HG03135 (cell line): Measurements from ENCODE around the gene IFNAR2.

ENCODE experiments used
- ATAC-seq: cut with Tn5 transposase; IDR thresholded peaks from one replicate; pipeline ENCODE4 v1.9.1; 2021; ENCODE audit warnings: mild to moderate bottlenecking, moderate library complexity; ENCODE audit not compliant: unreplicated experiment

The IFNAR2 gene

DNA sequence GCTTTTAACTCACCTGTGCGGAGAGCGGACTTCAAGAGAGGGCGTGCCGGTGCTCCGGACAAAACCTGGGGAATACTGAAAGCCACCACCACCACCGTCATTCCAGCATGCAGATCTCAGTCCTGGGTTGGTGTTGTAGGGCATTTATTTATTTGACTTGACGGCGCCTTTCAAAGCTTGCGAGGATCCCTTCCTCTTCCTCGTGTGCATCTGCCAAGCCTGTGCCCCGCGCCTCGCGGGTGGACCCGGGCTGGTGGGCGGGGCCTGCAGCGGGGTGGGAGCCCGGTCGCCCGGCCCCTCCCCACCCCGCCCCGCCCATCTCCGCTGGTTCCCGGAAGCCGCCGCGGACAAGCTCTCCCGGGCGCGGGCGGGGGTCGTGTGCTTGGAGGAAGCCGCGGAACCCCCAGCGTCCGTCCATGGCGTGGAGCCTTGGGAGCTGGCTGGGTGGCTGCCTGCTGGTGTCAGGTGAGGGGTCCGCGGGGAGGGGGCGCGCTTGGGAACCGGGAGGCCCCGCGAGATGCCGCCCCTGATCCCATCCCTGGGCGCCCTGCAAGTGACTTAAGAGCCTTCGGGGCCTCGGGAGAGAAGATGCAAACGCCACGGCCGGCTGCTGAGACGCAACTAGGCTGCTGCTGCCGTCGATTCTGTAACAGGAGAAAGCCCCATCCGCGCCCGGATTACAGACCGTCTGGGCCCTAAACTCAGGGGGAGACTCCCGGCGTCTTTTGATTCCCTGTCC is 36.5 kb downstream of the IFNAR2 start, which contains the start of gene IL10RB:
Gene IL10RB, plus strand, starts transcription at position 318 of the 739 bp plus-strand sequence. Its CDS starts 99 bp downstream, at position 417.
- peak; percentile 38 for ATAC-seq

DNA sequence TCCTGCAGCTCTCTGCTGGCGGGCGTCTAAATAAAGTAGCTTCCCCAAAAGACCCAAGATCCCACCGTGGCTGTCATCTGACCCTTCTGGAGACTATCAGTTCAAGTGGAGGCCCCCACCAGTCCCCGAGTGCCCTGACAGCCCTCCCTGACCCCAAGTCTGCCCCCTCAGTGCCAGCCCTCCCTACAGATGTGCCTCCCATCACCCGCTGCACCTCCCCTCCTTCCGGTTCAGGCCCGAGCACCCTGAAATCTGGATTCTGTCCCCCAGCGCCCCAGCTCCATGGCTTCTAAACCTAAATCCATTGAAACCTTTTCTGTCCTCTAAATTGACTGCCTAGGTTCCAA is 37.0 kb downstream of the IFNAR2 start:
- ATAC-seq = no peak

DNA sequence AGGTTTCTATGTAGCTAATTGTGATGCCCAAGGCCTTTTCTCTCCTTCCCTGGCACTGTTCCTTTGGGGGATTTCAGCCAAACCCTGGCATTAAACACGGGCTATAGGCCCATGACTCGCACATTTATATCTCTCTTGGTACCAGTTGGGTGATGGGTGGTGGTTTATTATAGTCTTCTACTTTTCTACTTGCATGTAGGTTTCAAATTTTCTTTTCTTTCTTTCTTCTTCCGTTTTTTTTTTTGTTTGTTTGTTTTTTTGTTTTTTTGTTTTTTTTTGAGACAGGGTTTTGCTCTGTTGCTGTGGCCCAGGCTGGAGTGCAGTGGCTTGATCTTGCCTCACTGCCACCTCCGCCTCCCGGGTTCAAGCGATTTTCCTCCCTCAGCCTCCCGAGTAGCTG is 37.5 kb downstream of the IFNAR2 start:
- ATAC-seq = no peak

DNA sequence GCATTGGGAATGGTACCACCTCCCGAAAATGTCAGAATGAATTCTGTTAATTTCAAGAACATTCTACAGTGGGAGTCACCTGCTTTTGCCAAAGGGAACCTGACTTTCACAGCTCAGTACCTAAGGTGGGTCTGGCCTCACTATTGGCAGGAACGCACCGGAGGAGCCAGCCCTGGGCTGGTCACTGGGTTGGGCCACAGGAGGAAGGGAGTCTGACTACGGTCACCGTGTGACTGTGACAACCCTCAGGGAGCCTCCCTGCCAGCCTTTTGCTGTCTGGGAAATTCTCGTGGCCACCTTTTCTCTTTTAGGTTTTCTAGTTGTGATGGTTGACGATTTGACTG is 38.6 kb downstream of the IFNAR2 start:
- peak; percentile 1 for ATAC-seq

DNA sequence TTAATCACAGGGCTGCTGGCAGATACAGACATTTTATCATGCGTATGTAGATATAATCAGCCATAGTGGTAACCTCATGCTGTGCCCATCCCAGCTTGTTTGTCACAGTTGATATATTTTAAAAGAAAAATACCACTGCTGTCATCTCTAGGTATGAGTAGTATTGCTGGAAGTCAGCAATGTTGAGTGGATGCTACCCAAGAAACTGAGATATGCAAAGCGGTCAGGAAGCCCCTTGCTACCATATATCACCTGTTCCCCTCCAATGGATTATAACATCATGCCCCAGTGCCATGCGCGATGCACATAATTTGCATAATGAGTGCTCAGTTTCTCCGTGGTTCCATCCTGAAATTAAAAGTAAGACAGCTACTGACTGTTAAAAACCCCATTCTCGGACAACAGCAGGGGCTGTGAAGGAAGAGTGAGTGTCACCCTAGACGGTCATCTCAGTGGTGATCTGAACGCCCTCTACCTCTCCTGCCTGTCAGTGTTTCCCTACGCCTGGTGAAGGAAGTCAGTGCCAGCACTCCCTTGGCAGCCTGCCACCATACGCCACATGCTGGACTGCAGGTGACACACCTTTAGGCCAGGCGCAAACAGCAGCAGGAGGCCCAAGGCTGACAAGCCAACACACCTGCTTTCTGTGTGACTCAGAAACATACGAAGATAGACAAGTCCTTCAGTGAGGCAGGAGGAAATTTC is 39.2 kb downstream of the IFNAR2 start:
- peak; percentile 59 for ATAC-seq

DNA sequence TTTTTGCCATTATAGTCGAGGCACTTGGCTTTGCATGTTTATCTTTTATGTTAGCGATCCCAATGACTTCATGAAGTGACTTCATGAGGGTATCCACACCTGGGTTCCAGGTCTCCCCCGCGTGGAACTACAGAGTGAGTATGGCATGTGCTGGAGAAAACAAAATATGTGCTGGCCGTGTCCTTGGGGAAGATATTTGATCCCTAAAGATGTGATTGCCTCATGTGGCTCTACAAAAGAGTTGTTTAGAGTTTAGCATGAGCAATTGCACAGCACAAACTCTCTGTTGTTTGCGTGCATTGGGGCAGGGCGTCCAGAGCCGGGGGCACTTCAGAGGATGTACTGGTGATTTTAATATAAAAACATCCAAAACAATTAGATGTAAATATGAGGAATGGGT is 41.2 kb downstream of the IFNAR2 start:
- ATAC-seq = no peak

DNA sequence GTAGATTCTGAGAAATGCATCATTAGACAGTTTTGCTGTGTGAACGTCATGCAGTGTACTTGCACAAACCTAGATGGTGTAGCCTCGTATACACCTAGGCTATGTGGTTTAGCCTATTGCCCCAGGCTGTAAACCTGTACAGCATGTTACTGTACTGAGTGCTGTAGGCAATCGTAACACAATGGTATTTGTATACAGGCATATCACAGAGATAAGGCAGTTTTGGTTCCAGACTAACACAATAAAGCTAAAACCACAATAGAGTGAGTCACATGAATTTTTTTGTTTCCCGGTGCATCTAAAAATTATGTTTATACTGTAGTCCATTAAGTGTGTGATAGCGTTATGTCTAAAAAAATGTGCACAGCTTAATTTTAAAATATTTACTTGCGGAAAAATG is 43.3 kb downstream of the IFNAR2 start:
- no peak for ATAC-seq

DNA sequence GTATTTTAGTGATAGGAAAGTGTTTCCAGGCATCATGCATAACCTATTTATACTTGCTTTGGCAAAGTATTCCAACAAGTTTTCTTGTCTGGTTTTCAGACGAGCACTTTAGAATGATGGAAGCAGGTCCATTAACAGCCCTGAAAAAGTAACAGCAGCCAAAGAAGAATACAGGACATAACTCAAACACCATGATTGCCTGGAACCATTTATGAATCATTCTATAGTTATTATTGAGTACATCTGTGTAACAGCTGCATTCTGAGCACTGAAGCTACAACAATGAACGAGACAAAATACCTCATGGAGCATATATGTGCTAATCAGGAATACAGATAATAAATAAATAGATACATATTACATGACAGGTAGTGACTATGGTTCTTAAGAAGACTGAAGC is 49.0 kb downstream of the IFNAR2 start:
- no peak for ATAC-seq

DNA sequence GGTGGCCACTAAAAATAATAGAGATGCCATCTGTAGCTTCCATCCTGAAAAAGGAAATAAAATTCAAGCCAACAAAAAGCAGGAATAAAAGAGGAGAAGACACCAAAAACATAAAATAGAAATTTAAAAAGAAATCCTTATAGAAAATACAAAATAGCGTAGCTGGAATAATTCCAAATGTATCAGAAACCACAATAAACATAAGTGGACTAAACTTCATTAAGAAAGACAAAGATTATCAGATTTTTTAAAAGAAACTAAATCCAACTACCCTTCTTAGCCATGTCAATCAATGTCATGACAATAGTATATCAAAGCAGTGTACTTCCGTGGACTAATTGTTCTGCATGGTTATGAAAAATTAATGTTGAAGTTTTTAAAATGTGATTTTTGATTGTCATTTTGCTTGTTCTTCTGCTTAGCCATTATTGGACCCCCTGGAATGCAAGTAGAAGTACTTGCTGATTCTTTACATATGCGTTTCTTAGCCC is 49.6 kb downstream of the IFNAR2 start:
- no peak for ATAC-seq
